Stimulated activated CD8-positive, alpha-beta memory T cell treated with anti-CD3 and anti-CD28 coated beads, Interleukin-2, amount 100 ng/mL, for 48 hours (primary cell): Measurements from ENCODE around the gene NDUFS6.

Source experiments
- DNase-seq, 2 donors: peaks; one replicate each; pipeline ENCODE4 v3.0.0-alpha.2; 2020; ENCODE audit warnings: low read depth in 2 of 2

Gene NDUFS6

GRCh38 chr5:1801222-1801966, at the start of gene NDUFS6:
NDUFS6 (plus strand) TSS chr5:1801407; CDS start chr5:1801418, 11 bp downstream.
- peak; percentile 69 to 80 for DNase-seq

DNA sequence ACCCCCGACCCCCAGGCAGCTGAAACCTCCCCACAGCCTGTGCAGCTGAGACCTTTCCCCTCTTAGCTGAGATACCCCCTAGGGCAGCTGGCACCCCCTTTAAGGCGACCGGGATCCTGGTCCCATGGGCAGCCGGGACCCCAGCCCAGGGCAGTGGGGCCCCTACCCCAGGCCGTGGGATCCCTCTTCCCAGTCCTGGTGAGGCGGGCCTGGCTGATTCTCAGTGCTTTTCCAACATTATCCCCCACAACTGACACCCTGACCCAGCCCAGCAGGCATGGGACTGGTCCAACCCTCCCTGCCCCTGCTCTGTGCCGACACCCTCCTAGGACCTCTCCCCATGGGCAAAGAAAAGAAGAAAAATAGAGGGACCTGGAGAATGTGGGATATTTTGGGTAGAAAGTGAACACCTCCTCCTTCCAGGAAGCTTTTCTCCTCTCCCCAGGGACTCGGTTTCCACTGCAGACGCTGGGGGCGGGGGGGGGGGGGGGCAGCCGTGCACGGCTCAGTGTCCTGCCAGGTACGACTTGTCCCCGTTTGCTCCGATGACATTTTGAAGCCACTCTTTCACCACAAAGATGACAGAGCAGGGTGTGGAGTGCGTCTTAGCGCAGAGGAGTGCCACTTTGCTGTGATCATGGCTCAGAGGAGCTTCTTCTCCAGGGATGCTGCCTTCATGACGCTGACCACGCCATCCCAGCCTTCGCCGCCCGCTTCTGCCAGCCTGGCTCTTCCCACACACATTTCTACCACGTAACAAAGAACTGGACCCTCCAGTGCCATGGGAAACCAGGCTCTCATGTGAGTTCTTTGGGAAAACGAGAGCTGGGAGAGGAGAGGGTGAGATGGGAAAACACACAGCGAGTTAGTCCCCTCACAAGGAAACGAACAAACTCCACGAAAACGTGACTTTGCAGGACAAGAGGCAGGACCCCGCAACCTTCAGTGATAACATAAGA, 49.1 kb upstream of the NDUFS6 start:
- DNase-seq: no peak

- DNase-seq: no peak
These were observed 48.3 kb upstream of the NDUFS6 start for GRCh38 chr5:1752881-1753280.

DNA sequence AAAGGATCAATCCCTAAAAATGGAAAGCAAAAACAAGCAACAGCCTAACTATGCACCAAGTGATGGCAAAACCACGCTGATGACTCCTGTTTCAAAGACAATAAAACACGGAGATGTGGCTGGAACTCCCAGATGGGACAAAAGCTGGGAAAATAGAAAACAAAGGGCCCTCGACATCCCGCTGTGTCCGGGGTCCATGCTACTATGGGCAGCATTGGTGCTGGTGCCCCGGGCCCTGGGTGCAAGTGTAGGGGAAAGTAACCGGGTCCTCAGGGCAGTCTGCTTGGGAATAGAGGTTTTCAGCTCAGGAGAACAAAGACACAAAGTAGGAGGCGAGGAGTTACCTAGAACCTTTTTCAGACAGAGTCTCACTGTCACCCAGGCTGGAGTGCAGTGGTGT, 47.7 kb upstream of the NDUFS6 start:
- DNase-seq: no peak

- no peak for DNase-seq
These were observed 46.5 kb upstream of the NDUFS6 start for GRCh38 chr5:1754531-1755220.

- DNase-seq: no peak
These were observed 45.8 kb upstream of the NDUFS6 start for GRCh38 chr5:1755321-1755949.

GRCh38 chr5:1756481-1756880, 44.7 kb upstream of the NDUFS6 start:
- no peak for DNase-seq

DNA sequence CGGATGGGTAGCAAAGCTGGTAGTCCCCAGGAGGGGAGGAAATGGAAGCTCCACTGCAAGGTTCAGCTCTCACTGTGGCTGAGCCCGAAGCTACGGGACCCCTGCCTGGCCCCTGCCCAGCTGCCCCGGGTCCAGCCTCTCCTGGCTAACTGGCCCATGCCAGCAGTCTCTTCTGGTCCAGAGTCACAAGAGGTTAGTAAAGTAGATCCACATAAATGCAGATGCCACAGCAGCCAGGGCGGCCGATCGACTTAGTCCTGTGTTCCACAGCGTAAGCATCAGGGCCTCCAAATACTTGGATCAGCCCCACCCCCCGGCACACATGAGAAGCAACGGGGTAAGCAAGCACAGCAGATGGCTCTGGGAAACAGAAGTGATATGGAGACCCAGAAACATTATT, 43.7 kb upstream of the NDUFS6 start:
- DNase-seq: no peak

DNA sequence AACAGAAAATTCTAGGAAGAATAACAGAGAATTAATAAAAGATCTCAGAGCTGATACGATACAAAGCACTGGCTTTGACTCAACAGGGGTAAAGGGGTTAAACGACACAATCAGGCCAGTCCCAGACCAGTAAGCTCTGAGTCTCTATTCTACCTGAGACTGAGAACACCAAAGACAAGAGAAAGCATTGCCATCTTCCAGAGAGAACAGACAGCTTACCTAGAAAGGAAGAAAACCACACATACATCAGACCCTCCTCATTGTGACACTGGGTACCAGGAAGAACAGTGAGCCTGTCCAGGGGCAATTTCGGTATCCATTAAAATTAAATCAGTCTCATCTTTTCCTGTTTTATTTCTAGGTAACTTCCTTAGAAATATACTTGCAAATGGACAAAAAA, 42.6 kb upstream of the NDUFS6 start:
- DNase-seq: no peak

DNA sequence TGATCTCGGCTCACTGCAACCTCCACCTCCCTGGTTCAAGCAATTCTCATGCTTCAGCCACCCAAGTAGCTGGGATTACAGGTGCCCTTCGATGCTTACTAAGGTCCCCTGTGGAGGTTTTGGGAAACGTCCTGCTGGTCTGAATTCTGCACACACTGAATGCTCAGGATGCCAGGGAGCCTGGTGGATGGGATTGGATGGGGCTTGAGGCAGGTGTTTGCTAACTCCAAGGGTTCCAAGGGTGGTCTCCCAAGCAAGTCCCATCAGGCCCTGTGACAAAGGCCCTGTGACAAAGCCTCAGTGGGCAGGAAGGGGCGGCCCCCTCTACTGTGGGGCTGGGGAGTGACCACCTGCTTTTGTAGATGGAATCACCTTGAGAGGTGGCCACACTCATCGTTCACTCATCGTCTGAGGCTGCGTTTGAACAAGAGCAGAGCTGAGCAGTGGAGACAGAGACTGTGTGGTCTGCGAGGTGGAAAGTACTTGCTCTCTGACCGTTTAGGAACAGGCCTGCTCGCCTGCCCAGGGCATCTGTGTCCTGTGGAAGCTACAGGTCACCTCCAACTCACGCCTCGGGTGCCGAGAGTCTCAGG, 41.7 kb upstream of the NDUFS6 start:
- DNase-seq: no peak

- DNase-seq: no peak
These were observed 41.0 kb upstream of the NDUFS6 start for GRCh38 chr5:1760231-1760630.

- DNase-seq: no peak
These were observed 40.4 kb upstream of the NDUFS6 start for GRCh38 chr5:1760656-1761452.

GRCh38 chr5:1761453-1761755, 39.8 kb upstream of the NDUFS6 start:
- no peak for DNase-seq

DNA sequence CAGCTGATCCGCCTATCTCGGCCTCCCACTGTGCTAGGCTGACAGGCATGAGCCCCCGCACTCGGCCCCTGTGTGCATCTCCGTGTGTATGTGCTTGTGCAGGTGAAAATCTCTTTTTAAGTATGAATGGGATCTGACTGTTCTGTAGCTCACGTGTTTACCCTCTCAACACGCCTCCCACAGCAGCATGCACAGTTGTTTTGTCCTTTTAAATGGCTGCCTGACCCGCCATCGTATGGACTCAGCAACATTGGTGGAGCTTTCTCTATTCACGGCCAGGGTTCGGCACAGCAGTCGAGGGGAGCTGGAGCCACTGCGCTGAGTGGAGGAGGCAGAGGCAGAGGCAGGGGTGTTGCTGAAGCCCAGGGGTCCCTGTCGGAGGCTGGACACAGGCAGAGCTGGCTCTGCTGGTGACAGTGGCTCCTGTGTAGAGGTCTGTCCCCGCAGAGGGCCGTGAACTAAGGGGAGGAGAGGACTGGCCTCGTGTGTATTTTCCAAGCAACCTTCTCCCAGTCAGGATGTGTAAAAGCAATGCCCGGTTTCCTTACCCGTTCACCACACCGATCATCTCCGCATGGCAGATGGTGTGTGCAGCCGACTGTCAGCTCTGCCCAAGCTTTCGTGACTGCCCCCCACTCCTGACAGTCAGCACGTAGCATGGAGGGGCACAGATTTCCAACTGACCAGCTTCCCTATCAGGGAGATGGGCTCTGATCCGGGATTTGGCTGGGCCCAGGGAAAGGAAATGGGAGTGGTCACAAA, 38.9 kb upstream of the NDUFS6 start:
- DNase-seq: no peak

- DNase-seq: no peak
These were observed 38.2 kb upstream of the NDUFS6 start for GRCh38 chr5:1762883-1763547.

DNA sequence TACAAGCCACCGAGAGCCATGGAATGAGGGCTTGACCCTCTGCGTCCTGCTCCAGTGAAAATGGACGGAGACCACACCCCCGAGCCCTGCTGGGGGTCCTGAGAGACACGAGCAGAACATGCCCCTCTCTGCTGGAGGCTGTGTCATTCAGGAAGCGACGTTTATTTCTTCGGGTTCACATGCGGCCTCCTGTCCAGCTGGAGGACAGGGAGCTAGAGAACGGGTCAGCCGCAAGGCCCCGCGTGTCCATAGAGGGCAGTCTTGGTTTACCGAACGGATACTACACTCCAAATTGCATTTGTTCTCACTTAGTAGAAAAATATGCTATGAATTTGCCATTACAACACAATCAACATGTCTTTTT, 37.7 kb upstream of the NDUFS6 start:
- DNase-seq: peak in 1 of 2 donors; percentile 21

DNA sequence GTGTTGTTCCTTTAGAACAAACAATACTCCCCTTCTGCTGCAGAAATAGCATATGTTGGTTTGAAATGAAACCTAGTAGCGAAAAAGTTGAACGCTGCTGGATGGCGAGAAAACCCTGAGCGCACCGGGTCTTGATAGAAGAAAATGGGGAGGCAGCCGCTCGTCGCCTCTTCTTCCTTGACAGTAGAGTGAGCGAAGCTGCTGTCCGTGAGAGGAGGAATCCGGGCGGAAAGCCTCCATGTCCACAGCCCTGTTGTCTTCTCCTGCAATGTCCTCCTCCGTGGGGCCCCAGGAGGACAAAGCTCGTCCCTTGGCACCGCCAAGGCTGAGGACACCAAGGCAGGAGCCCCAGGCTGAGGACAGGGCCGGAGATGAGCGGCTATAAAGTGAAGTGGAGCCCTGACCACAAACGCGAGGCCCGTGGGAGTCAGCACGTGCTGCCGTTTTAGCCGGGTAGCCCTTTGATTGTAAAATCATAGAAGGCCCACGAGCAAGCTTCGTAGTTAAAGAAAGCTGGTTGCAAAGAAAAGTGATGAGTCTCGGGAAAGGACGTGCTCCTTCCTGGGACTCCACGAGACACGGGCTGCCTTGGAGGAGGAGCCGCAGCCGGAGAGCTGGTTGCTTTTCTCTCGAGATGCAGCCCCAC, 37.1 kb upstream of the NDUFS6 start:
- DNase-seq: no peak

DNA sequence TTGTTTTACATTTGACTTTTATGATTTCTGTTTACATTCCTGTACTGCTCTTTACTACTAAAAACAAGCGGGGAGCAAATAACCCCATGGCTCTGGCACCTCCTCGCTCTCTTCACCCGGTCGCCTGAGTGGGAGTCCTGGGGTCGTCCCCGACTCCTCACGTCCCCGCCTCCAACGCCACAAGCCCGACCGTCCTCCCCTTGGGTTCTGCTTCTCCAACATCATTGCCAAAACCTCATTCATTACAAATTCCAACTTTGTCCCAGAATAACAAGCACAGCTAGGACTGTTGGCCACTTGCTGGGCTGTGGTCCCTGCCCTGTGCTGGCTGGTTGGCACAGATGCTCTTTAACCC, 36.6 kb upstream of the NDUFS6 start:
- DNase-seq: no peak
